Endodermal cell (in vitro differentiated cells): ENCODE measurements around the gene FCER2. TPM values are rescaled to one million over a fixed set of nuclear protein-coding genes. Genes with fewer than 3 reads are reported as not detected.

Source experiments
- DNase-seq: peaks from one replicate; pipeline ENCODE4 v3.0.0-alpha.2; 2017
- H3K27ac ChIP-seq: 2 replicates; pipeline ENCODE4 v1.5.1; 2013; ENCODE audit warnings: mild to moderate bottlenecking, low read depth, low read length, moderate library complexity
- H3K27me3 ChIP-seq: 2 replicates; pipeline ENCODE4 v1.6.1; 2013; ENCODE audit warnings: mild to moderate bottlenecking, low read length, moderate library complexity; ENCODE audit not compliant: insufficient read depth, control insufficient read depth, poor library complexity, severe bottlenecking
- H3K36me3 ChIP-seq: 2 replicates; pipeline ENCODE4 v1.7.0; 2013; ENCODE audit warnings: mild to moderate bottlenecking, low read length, moderate library complexity; ENCODE audit not compliant: control insufficient read depth, insufficient read depth
- H3K4me1 ChIP-seq: one replicate; pipeline ENCODE4 v1.7.0; 2013; ENCODE audit warnings: low read length; ENCODE audit not compliant: control insufficient read depth, insufficient read depth
- H3K4me3 ChIP-seq: 2 replicates; pipeline ENCODE4 v1.5.1; 2013; ENCODE audit warnings: mild to moderate bottlenecking, low read length, moderate library complexity
- H3K9ac ChIP-seq: 2 replicates; pipeline ENCODE4 v1.6.1; 2013; ENCODE audit warnings: mild to moderate bottlenecking, low read length, moderate library complexity; ENCODE audit not compliant: poor library complexity, severe bottlenecking; ENCODE audit errors: extremely low read depth
- H3K9me3 ChIP-seq: 2 replicates; pipeline ENCODE4 v1.6.1; 2013; ENCODE audit warnings: mild to moderate bottlenecking, low read length, moderate library complexity; ENCODE audit not compliant: control insufficient read depth
- H3K27ac Mint-ChIP-seq: 2 replicates; pipeline ENCODE4 v1.8.0; 2020; ENCODE audit warnings: mixed read lengths
- H3K27me3 Mint-ChIP-seq: 2 replicates; pipeline ENCODE4 v1.8.0; 2021; ENCODE audit warnings: mild to moderate bottlenecking, mixed read lengths; ENCODE audit not compliant: insufficient read depth
- H3K36me3 Mint-ChIP-seq: 2 replicates; pipeline ENCODE4 v1.8.0; 2020; ENCODE audit warnings: low read depth, mixed read lengths
- H3K4me1 Mint-ChIP-seq: 2 replicates; pipeline ENCODE4 v1.8.0; 2020; ENCODE audit warnings: mixed read lengths
- H3K4me3 Mint-ChIP-seq: 2 replicates; pipeline ENCODE4 v1.8.0; 2020; ENCODE audit warnings: mild to moderate bottlenecking, moderate library complexity, mixed read lengths
- H3K9me3 Mint-ChIP-seq: 2 replicates; pipeline ENCODE4 v1.8.0; 2020; ENCODE audit warnings: mild to moderate bottlenecking, mixed read lengths
- WGBS, 2 experiments: methylation state at CpG; one replicate each; pipeline versions ENCODE4 v1.1.5 to v1.1.7; 2013; ENCODE audit warnings: missing lambda C conversion rate in 2 of 2, mixed read lengths in 1 of 2; ENCODE audit not compliant: insufficient coverage in 1 of 2, insufficient read length in 1 of 2; 5-methylcytosine and 5-hydroxymethylcytosine counted together
- total RNA-seq, 2 donors: library from RNA; stranded (reverse); fragmentation: NEBNext Ultra II Directional in 1 of 2; extraction: Animal tissue kit (Norgen Biotek cat#: 25700) in 1 of 2; gene quantifications; 2 replicates in 1 of 2; 3 replicates in 1 of 2; pipeline ENCODE4 v1.2.1, GENCODE V29; 2021
- TF ChIP-seq, protein P1 (sequence below): fragments of 200-600 bp; sonication (generic); conservative IDR thresholded peaks from 2 replicates; pipeline ENCODE4 v1.5.0; 2021; ENCODE audit warnings: antibody characterized with exemption, mild to moderate bottlenecking

Gene FCER2
- total RNA-seq, 2 donors from 2014 or later: not detected

DNA sequence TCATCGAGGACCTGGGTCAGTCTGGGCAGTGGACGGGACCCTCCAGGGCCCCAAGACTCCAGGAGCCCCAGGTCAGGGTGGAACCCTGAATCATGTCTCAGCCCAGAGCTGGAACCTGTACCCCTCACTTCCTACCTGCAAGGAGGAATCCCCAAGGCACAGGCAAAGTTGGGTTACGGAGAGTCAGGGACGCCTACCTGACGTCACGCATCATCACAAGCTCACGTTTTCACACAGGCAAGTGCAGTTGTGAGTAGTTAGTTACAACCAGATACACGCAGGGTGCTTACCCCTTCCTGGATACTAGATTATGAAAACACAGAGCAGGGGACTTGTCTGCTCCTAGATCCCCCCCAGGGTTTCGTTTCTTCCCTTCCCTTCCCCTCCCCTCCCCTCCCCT, 31.1 kb downstream of the FCER2 start:
- 50 to 54% methylated on average over 5 to 8 of the region's 9 CpGs for WGBS, 2 experiments
- peaks cover 7% of the 10 kb centered on the region for H3K9me3 Mint-ChIP-seq
- H3K36me3 Mint-ChIP-seq: no peaks in the 10 kb centered on the region
- peaks cover 83% of the 10 kb centered on the region for H3K27me3 Mint-ChIP-seq
- no peak overlapping the region for H3K27ac Mint-ChIP-seq
- H3K36me3 ChIP-seq: no peaks in the 10 kb centered on the region
- peak overlapping the region; percentile 76 for H3K4me3 ChIP-seq
- TF ChIP-seq, protein P1, sequence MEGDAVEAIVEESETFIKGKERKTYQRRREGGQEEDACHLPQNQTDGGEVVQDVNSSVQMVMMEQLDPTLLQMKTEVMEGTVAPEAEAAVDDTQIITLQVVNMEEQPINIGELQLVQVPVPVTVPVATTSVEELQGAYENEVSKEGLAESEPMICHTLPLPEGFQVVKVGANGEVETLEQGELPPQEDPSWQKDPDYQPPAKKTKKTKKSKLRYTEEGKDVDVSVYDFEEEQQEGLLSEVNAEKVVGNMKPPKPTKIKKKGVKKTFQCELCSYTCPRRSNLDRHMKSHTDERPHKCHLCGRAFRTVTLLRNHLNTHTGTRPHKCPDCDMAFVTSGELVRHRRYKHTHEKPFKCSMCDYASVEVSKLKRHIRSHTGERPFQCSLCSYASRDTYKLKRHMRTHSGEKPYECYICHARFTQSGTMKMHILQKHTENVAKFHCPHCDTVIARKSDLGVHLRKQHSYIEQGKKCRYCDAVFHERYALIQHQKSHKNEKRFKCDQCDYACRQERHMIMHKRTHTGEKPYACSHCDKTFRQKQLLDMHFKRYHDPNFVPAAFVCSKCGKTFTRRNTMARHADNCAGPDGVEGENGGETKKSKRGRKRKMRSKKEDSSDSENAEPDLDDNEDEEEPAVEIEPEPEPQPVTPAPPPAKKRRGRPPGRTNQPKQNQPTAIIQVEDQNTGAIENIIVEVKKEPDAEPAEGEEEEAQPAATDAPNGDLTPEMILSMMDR: no peak
- no peaks in the 10 kb centered on the region for H3K4me1 ChIP-seq
- H3K9me3 ChIP-seq: no peaks in the 10 kb centered on the region
- H3K4me3 Mint-ChIP-seq: peak overlapping the region; percentile 54
- H3K27me3 ChIP-seq: peaks cover 56% of the 10 kb centered on the region
- H3K9ac ChIP-seq: no peak overlapping the region
- H3K27ac ChIP-seq: no peak overlapping the region
- no peaks in the 10 kb centered on the region for H3K4me1 Mint-ChIP-seq
- DNase-seq: no peak

DNA sequence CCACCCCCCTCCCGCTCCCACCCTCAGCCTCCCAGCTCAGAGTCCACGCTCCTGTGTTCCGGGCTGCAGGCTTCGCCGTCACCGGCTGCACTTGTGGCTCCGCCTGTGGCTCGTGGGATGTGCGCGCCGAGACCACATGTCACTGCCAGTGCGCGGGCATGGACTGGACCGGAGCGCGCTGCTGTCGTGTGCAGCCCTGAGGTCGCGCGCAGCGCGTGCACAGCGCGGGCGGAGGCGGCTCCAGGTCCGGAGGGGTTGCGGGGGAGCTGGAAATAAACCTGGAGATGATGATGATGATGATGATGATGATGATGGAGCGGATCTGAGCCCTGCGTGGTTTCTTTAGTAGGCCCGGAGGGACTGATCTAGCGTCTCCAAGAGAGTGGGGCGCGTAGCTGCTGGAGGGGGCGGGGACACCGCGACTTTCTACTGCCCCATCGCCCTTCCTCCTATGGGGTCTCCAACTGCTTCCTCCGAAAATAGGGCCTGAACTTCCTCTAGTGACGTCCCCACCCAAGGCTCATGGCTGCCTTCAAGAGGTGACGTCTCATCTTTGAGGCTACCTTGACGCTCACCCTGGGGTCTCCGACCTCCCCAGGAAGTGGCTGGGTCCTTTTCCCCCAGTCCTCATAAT, 31.7 kb downstream of the FCER2 start:
- Histone ChIP-seq H3K36me3 (no peaks in the 10 kb centered on the region), H3K4me3 (peak overlapping the region; percentile 76), H3K27ac (no peak overlapping the region), H3K9ac (no peak overlapping the region), H3K4me1 (no peaks in the 10 kb centered on the region), H3K27me3 (peaks cover 56% of the 10 kb centered on the region), H3K9me3 (no peaks in the 10 kb centered on the region)
- WGBS, 2 experiments: 9 to 12% methylated on average over 18 to 43 of the region's 43 CpGs
- no peaks in the 10 kb centered on the region for H3K36me3 Mint-ChIP-seq
- TF ChIP-seq, protein P1: no peak
- no peak overlapping the region for H3K27ac Mint-ChIP-seq
- DNase-seq: no peak
- peaks cover 82% of the 10 kb centered on the region for H3K27me3 Mint-ChIP-seq
- peaks cover 7% of the 10 kb centered on the region for H3K9me3 Mint-ChIP-seq
- H3K4me3 Mint-ChIP-seq: peak overlapping the region; percentile 54
- H3K4me1 Mint-ChIP-seq: no peaks in the 10 kb centered on the region

- H3K27me3 ChIP-seq: peaks cover 56% of the 10 kb centered on the region
- no peaks in the 10 kb centered on the region for H3K4me1 ChIP-seq
- H3K4me3 ChIP-seq: no peak overlapping the region
- TF ChIP-seq, protein P1: no peak
- no peak for DNase-seq
- no peak overlapping the region for H3K27ac ChIP-seq
- H3K4me1 Mint-ChIP-seq: no peaks in the 10 kb centered on the region
- H3K9me3 Mint-ChIP-seq: peaks cover 7% of the 10 kb centered on the region
- peaks cover 85% of the 10 kb centered on the region for H3K27me3 Mint-ChIP-seq
- no peaks in the 10 kb centered on the region for H3K36me3 ChIP-seq
- no peaks in the 10 kb centered on the region for H3K9me3 ChIP-seq
- H3K27ac Mint-ChIP-seq: no peak overlapping the region
- no peaks in the 10 kb centered on the region for H3K36me3 Mint-ChIP-seq
- H3K4me3 Mint-ChIP-seq: peak overlapping the region; percentile 54
- no peak overlapping the region for H3K9ac ChIP-seq
- WGBS, 2 experiments: 46 to 62% methylated on average over 3 to 9 of the region's 9 CpGs
These were observed 32.3 kb downstream of the FCER2 start for GRCh38 chr19:7669641-7670040.
